Spinal cord (tissue), 10 donors: Measurements from ENCODE around the gene PRKCE. TPM values are rescaled to one million over a fixed set of nuclear protein-coding genes. Genes with fewer than 3 reads are reported as not detected.
"Not testable (repeated sequence)": the region's sequence is repeated elsewhere in the genome, so short reads cannot be mapped to it uniquely, and the experiment has no call there.

Experiments used
- DNase-seq, 6 donors: peaks; one replicate each; pipeline versions ENCODE4 v3.0.0 to v3.0.0-alpha.2; 2013 to 2015; ENCODE audit warnings: low spot score in 6 of 6, low read depth in 4 of 6
- H3K27ac ChIP-seq: one replicate; pipeline ENCODE4 v1.5.1; 2013; ENCODE audit warnings: low read depth, low read length, control low read depth
- H3K27me3 ChIP-seq: one replicate; pipeline ENCODE4 v1.6.1; 2013; ENCODE audit warnings: low read length; ENCODE audit not compliant: control insufficient read depth, insufficient read depth
- H3K36me3 ChIP-seq: one replicate; pipeline ENCODE4 v1.6.1; 2013; ENCODE audit warnings: low read length; ENCODE audit not compliant: control insufficient read depth, insufficient read depth
- H3K4me1 ChIP-seq: one replicate; pipeline ENCODE4 v1.6.1; 2013; ENCODE audit warnings: low read length; ENCODE audit not compliant: control insufficient read depth, insufficient read depth
- H3K4me3 ChIP-seq: one replicate; pipeline ENCODE4 v1.5.1; 2013; ENCODE audit warnings: low read depth, low read length, control low read depth
- H3K9me3 ChIP-seq: one replicate; pipeline ENCODE4 v1.6.1; 2013; ENCODE audit warnings: low read length; ENCODE audit not compliant: control insufficient read depth, insufficient read depth
- WGBS: methylation state at CpG from one replicate; pipeline ENCODE4 v1.1.5; 2013; ENCODE audit warnings: missing lambda C conversion rate; ENCODE audit not compliant: insufficient coverage; 5-methylcytosine and 5-hydroxymethylcytosine counted together
- polyA plus RNA-seq, 2 donors: library from polyadenylated mRNA; unstranded; fragments of 120-200 nt; gene quantifications; one replicate each; pipeline ENCODE4 v1.2.1, GENCODE V29; 2013; ENCODE audit not compliant: insufficient read length in 2 of 2
- total RNA-seq, 2 donors: library from RNA; depleted of rRNA in 1 of 2; stranded (reverse); fragments of 120-200 nt in 1 of 2; fragments of >200 nt in 1 of 2; gene quantifications; one replicate each; pipeline versions ENCODE4 v1.2.3 to v1.2.4, GENCODE V29; 2013 to 2014
- donor health status: healthy.

PRKCE gene
- total and polyA plus RNA-seq, 4 donors, result 22.9 to 48.5 (median 37.4) TPM

DNA sequence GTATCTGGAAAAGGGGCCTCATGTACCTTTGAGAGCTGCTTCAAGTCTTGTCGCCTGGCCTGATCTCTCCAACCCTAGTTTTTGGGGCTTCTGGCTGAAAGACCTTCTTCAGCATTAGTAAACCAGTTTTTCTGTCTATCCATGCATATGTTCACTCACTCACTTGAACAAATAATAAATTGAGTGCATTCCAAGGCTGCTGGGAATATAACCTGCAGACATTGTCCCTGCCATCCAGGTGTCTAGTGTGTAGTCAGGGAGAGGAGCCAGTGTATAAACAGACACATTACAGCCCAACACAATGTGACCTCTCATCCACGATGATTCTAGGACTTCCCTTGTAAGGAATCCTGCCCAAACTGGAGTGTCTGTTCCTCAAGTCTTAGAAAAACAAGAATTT, 262.1 kb downstream of the PRKCE start:
- no peak for DNase-seq
- Histone ChIP-seq H3K27ac (no peak overlapping the region), H3K36me3 (no peaks in the 10 kb centered on the region), H3K9me3 (no peaks in the 10 kb centered on the region), H3K4me1 (peaks cover 18% of the 10 kb centered on the region), H3K27me3 (no peaks in the 10 kb centered on the region), H3K4me3 (no peak overlapping the region)
- WGBS, result 86% methylated on average over 1 of the region's 2 CpGs

DNA sequence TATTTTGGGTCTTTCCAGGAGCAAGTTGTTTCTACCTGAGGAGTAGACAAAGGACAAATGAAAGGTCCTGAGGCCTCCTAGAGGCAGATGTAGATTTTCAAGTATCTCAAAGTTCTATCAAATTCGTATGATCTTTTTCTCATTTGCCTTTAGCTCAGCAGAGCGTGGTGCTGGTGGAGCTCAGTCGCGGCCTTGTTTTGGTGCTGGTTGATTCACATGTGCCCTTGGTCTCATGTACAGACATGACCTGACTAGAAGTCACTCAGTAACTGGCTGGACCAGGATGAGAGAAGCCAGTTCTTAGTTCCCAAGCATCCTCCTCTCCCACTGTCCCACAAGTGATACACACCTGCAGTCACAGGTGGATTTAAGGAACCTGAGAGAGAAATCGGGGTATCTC, 264.0 kb downstream of the PRKCE start:
- no peak for DNase-seq
- H3K36me3 ChIP-seq, result no peaks in the 10 kb centered on the region
- H3K4me3 ChIP-seq, result no peak overlapping the region
- H3K27me3 ChIP-seq, result no peaks in the 10 kb centered on the region
- H3K9me3 ChIP-seq, result no peaks in the 10 kb centered on the region
- WGBS, result 100% methylated on average over 3 of the region's 5 CpGs
- peaks cover 16% of the 10 kb centered on the region for H3K4me1 ChIP-seq
- no peak overlapping the region for H3K27ac ChIP-seq

GRCh38 chr2:45917561-45918176, 266.2 kb downstream of the PRKCE start:
- not testable (repeated sequence) for H3K36me3 ChIP-seq, H3K4me1 ChIP-seq, H3K27me3 ChIP-seq, H3K9me3 ChIP-seq, DNase-seq, H3K27ac ChIP-seq, H3K4me3 ChIP-seq
- 95% methylated on average over 31 of the region's 49 CpGs for WGBS

DNA sequence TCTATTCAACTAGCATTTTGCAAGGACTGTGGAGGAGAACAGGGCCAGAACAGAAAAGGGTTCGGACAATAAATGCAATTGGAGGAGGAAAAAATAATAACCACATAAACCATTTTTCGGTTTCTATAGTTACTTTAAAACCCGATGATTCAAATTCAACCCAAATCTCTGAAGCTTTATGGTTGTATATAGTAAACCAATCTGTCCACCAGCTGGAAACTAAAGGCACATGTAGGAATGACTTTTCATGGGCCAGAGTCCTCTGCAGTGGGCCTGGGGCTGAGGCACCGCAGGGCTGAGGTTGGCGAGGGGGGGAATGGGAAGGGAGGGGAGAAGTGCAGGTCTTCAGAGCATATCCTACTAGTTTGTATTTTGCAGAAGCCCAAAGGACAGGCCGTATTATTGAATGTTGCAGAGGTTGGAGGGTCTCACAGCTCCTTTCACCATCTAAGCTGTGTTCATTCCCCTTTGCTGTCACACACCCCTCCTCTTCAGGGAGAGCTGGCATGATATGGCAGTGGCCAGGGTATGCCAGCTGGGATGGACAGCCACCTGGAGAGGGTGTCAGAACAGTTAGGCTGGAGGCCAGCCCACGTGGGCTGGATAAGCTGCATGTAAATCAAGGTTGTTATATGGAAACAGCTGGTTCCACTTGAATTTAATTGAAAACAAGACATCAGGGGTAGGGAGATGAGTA, 267.1 kb downstream of the PRKCE start:
- WGBS, result 78% methylated on average over 3 of the region's 7 CpGs
- Histone ChIP-seq H3K36me3 (no peaks in the 10 kb centered on the region), H3K4me3 (no peak overlapping the region), H3K27me3 (no peaks in the 10 kb centered on the region), H3K27ac (no peak overlapping the region), H3K9me3 (no peaks in the 10 kb centered on the region), H3K4me1 (peaks cover 9% of the 10 kb centered on the region)
- DNase-seq, result peak in 1 of 6 donors; percentile 45

GRCh38 chr2:45919160-45919650, 267.7 kb downstream of the PRKCE start:
- WGBS, result 72% methylated on average over 5 of the region's 7 CpGs
- Histone ChIP-seq H3K4me1 (peaks cover 9% of the 10 kb centered on the region), H3K27ac (no peak overlapping the region), H3K4me3 (no peak overlapping the region), H3K36me3 (no peaks in the 10 kb centered on the region), H3K27me3 (no peaks in the 10 kb centered on the region), H3K9me3 (no peaks in the 10 kb centered on the region)
- DNase-seq, result no peak

DNA sequence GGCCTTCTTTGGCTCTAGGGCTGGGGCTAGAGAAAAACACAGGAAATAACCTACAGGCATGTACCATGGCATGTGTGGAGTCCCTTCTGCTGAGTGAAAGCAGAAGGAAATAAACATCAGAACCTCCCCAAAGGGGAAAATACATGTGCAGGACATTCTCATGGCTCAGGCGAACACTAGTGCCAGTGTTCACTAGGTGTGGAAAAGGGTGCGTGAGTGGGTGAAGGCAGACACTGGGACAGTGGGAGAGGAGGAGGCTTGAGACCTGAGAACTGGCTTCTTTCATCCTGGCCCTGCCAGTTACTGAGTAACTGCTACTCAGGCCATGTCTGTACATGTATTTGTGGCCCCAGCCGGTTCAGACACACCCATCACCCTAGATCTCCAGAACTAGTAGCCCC, 268.2 kb downstream of the PRKCE start:
- no peak for DNase-seq
- H3K27ac ChIP-seq, result no peak overlapping the region
- H3K4me3 ChIP-seq, result no peak overlapping the region
- H3K4me1 ChIP-seq, result peaks cover 9% of the 10 kb centered on the region
- H3K9me3 ChIP-seq, result no peaks in the 10 kb centered on the region
- 89% methylated on average over 2 of the region's 3 CpGs for WGBS
- no peaks in the 10 kb centered on the region for H3K27me3 ChIP-seq
- no peaks in the 10 kb centered on the region for H3K36me3 ChIP-seq

GRCh38 chr2:45921921-45922320, 270.4 kb downstream of the PRKCE start:
- DNase-seq, result no peak
- Histone ChIP-seq H3K27ac (no peak overlapping the region), H3K27me3 (no peaks in the 10 kb centered on the region)

DNA sequence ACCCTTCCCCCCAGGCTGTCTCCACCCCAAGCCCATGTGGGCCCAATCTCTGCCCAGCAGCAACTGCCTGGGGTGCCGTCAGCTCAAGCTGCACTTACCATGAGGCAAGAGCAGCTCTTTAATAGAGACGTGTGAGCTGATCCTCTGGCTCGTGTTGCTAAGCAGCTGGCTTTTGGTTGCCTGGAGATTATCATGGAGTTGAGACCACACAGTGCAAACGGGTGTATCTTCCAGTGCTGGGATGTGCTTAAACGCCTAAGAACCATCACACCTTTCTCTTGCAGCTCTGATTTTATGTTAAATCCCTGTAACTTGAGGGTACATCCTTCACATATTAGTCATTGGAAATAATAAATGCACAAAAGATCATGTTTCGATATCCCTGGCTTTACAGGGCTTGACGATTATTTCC, 271.1 kb downstream of the PRKCE start:
- no peaks in the 10 kb centered on the region for H3K27me3 ChIP-seq
- no peaks in the 10 kb centered on the region for H3K36me3 ChIP-seq
- peak in 3 of 6 donors; percentile 31 to 90 (median 69) for DNase-seq
- no peak overlapping the region for H3K27ac ChIP-seq
- H3K4me1 ChIP-seq, result peaks cover 9% of the 10 kb centered on the region
- H3K9me3 ChIP-seq, result no peaks in the 10 kb centered on the region
- H3K4me3 ChIP-seq, result no peak overlapping the region
- WGBS, result 22% methylated on average over 3 of the region's 7 CpGs

More at GRCh38 chr2:45921921-45922320, 270.4 kb downstream of the PRKCE start:
- H3K9me3 ChIP-seq, result no peaks in the 10 kb centered on the region
- no peak overlapping the region for H3K4me3 ChIP-seq
- peaks cover 9% of the 10 kb centered on the region for H3K4me1 ChIP-seq
- H3K36me3 ChIP-seq, result no peaks in the 10 kb centered on the region

DNA sequence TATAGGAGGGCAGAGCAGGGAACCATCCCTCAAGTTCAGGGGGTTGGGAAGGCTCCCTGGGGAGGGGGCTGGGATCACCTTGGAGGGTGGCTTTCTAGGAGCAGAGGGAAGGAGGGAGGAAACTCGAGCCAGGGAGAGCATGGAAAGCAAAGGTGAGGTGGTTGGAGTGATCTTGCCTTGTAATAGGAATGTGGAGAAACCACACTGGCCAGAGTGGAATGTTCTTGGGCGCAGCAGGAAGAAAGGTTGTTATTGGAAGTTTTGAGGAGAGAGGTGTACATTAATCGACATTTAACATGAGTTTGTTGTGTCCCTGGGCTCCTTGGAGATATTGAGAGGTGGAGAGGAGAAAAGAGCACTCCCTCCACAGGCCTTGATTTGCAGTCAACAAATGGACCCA, 272.2 kb downstream of the PRKCE start:
- WGBS, result 89% methylated on average over 2 of the region's 3 CpGs
- no peaks in the 10 kb centered on the region for H3K36me3 ChIP-seq
- H3K9me3 ChIP-seq, result no peaks in the 10 kb centered on the region
- H3K4me3 ChIP-seq, result no peak overlapping the region
- peaks cover 7% of the 10 kb centered on the region for H3K4me1 ChIP-seq
- DNase-seq, result no peak
- no peaks in the 10 kb centered on the region for H3K27me3 ChIP-seq
- no peak overlapping the region for H3K27ac ChIP-seq

DNA sequence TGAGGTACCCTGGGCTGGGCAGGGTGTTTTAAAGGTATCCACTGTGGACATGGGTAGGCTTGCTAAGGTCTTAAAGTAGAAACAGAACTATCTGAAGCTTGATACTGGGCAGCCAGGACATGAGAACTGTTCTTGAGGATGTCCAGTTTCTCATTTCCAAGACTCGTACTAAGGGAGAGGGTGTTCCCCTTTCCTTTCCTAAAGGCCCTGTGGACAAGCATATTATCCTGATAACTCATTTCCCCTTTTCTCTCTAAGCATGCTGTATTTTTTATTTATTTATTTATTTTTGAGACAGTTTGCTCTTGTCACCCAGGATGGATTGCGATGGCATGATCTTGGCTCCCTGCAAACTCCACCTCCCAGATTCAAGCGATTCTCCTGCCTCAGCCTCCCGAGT, 273.6 kb downstream of the PRKCE start:
- H3K27ac ChIP-seq, result no peak overlapping the region
- no CpG with 5 or more reads among the region's 4 CpGs for WGBS
- no peaks in the 10 kb centered on the region for H3K9me3 ChIP-seq
- no peak for DNase-seq
- H3K27me3 ChIP-seq, result no peaks in the 10 kb centered on the region
- peaks cover 6% of the 10 kb centered on the region for H3K4me1 ChIP-seq
- no peaks in the 10 kb centered on the region for H3K36me3 ChIP-seq
- H3K4me3 ChIP-seq, result no peak overlapping the region
